Activated naive CD4-positive, alpha-beta T cell treated with Interleukin-2 at 50 U/mL for 16 hours (primary cell): ENCODE data around the gene CEMIP2.

Experiments
- DNase-seq: peaks from one replicate; pipeline ENCODE4 v3.0.0-alpha.2; 2020

The CEMIP2 gene

DNA sequence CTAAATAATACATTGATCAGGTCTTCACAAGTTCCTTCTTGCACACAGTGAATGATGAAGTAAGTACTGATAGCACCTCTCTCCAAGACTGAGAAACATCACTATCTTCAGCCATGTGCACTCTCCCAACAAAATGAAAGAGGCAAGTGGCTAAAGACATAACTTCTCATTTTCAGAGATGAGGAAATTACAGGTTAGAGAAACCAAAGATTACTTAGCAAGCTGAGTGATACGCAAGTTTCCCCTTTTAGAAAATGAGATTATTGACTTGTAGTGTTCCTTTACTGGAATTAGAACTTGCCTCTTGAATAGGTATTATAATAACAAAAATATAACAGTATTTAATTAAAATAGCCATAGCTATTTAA, 21.6 kb downstream of the CEMIP2 start:
- no peak for DNase-seq

DNA sequence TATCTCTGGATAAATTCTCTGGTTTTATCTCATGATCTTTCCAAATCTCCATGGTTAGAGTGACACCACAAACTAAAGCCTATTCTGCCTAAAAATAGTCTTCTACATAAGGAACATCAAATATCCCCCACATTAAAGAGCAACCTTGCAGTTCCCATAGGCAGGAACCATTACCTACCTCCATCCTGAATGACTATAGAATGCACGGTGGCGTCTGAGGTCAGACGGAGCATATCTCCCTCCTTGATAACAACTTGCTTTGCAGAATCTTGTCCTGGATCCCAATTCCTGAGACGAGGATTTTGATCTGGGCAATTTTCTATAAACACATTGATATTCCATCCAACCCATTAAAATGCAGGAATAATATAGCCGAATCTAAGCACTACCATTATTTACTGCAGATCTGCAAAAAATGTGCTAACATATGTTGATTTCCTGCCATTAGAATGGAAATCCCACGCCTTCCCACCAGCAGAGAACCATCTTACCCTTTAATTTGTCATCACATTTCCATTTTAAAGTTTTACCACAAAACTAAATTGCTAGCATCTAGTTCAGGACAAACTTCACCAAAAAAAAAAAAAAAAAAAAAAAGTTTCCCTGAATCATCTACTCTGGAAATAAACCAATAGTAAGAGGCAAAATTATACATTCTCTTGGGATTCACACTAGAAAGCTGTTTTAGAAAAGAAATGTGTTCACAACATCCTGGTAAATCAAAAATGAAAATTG, 22.1 kb downstream of the CEMIP2 start:
- no peak for DNase-seq

DNA sequence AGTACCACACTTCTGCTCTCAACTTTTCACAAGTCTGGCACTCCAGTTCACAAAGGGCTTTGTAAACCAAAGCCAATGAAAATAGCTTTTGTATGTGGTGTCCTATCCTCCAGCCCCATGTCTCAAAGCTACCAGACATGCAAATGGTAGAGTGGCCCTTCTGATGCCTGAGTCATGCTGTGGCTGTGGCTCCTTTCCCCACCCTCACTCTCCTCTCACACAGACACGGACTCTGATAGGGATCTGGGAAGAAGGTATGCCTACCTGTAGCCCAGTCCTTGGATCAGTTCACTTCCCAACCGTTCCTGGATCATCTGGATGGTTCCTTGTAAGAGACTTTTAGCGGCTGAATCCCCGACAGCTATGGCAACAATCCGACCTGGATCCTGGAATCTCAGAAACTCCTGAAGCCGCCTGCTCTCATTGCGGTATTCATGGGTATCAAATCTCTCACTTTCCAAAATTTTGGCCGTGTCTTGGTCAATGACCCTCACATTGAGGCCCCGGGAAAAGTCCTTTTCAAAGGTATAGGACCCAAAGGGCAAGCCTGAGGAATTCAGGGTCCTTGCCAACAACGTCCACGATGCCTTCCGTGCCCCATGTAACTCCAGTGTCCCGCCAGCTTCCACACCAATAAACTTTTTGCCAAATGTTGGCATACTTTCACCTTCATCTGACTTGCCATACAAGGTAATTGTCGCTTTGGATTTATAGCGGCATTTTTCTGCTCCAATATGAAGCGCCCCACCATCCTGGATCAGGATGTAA, 23.4 kb downstream of the CEMIP2 start:
- no peak for DNase-seq

DNA sequence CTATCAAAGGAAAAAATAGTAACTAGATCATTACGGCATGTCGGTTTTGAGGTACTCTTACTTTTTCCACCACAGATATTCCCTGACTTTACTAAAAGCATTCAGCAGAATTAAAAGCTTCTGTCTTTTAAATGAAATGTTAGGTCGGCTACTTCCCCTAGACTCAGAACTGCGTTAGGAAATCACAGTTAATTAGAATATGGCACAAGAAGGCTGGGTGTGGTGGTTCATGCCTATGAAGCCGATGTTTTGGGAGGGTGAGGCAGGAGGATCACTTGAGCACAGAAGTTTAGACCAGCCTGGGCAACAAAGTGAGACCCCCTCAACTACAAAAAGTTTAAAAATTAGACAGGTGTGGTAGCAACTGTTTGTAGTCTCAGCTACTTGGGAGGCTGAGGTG, 24.4 kb downstream of the CEMIP2 start:
- DNase-seq: no peak

DNA sequence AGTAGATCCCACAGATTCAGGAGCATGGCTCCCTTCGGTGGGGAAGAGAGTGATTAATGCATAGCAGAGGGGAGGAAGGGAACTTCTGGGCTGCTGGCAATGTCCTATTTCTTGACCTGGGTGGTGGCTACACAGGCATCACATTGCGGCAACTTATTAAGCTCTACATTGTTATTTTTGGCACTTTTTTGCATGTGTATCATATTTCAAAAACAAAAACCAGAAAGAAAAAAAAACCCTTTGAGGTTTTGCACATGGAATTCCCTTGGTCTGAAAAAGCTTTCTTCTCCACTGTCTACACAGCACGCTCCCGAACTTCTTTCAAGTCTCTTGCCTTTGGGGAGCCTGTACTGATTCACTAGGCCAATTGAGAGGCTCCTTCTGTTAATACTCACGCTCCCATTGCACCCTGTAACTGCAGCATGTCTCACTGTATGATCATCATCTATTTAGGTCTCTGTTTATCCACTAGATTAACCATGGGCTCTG, 25.1 kb downstream of the CEMIP2 start:
- no peak for DNase-seq

DNA sequence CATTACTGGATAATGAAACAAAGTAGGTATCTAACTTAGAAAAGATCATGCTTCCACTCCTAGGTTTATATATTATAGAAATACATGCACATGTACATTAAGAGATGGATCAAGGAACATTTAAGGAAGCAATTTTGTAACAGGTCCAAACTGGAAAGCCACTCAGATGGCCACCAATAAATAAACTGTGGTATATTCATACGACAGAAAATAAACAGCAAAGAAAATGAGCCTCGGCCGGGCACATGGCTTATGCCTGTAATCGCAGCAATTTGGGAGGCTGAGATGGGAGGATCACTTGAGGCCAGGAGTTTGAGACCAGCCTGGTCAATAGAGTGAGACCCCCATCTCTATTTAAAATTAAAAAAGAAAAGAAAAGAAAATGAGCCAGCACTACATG, 25.6 kb downstream of the CEMIP2 start:
- no peak for DNase-seq

DNA sequence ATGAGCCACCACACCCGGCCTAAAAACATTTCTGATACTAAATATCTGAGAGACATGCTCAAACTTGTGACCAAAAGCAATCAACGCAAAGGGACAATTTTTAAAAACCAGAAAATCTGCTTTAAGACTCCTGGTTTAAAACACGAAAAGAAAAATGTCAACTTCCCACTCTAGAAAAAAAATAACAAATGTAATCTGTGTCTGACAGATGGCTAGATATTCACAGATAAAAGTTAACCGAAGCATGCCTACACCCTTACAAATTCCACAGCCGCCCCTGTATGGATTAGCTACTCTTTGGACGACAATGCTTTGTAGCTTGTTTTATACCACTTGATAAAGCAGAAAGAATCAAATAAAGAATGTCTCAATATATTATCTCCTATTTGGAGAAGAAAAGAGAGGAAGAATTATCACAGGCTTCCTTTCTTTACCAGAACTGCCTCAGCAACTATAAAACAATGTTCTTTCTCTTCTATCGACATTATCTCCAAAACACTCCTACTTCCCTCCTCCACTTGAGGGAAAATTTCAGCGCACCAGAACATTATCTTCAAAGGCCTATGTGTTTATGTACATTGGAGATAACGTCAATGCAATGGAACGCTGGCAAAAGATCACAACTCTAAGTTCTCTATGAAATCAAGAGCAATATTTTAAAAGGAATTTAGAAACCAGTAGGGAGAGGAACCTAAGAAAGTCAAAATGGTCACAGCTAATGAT, 26.2 kb downstream of the CEMIP2 start:
- DNase-seq: no peak

DNA sequence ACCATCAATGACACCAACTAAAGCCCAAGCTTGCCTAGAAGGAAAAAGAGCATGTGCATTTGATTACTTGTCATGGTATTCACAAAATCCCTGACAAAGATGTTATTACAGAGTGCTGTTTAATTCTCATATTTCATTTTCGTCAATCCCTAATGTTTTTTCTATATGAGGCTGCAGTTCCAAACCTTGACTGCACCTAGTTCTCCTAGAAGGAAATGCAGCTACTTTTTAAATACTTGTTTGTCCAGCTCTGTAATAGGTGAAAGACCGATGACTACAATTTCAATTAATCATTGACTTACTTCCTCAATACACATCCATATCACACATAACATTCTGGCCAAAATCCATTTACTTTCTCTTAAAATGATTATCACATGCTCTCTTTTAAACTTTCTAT, 28.1 kb downstream of the CEMIP2 start:
- DNase-seq: no peak

DNA sequence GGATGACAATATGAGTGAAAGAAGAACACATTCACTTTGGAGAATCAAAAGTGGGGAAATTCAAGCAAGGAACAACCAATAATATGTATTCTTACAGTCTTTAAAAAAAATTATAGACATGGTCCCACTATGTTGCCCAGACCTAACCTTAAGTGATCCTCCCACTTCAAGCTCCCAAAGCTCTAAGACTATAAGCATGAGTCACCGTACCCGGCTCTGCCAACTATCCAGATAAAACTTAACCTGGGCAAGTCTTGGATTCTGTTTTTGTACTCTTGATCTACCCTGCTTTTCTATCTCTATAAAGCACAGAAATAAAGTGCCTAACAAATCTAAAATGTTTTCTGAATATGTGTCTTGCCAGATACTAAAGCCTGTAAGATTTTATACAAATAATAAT, 30.9 kb downstream of the CEMIP2 start:
- DNase-seq: no peak

DNA sequence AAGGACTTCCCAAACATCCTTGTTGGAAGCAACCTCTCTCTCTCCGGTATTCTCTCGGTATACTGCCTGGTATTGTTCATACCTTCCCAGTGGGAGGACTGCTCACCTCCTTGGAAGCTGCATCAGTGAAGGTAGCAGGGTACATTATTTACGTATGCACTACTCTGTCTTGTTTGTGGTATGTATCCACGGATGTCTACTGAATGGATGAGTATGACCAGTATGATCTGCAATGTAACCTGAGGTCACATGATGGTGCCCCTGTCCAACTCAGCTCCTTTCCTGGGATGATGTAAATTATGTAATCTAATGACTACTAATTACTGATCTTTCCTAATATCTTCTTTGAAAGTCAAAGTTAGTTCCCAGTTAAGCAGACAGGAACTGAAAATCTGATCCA, 32.1 kb downstream of the CEMIP2 start:
- DNase-seq: no peak

DNA sequence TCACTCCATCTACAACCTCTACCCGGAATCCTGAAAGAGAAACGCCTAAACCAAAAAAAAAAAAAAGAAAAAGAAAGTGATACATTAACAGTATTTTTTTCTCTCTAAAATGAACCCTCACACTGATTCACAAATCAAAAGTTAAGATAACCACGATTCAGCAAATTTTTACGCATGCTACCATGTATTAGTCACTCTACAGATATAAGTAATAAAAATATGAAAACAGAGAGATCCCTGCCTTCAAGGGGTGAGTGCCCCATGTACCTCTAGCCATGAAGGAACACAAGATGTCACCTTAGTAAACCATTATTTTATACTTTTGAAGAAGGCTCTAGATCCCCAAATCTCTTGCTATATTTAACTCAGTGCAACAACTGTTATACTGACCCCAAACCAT, 33.4 kb downstream of the CEMIP2 start:
- DNase-seq: no peak

DNA sequence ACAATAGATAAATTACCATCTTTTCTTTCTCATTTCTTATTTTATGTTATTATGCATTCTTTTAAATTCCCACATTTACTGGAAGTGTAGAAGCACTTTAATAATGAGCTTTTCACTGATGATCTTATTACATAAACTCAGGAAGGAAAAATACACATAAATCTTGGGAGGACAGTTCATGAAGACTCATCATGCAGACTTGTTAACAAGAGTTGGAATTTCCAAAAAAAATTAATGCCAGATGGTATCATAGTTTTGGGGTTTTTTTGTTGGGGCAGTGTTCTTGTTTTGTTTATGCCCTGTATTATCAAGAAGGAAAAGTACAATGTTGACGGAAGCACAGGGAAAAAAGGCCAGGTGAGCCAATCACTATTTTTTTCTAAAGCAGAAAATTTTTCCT, 35.1 kb downstream of the CEMIP2 start:
- no peak for DNase-seq

DNA sequence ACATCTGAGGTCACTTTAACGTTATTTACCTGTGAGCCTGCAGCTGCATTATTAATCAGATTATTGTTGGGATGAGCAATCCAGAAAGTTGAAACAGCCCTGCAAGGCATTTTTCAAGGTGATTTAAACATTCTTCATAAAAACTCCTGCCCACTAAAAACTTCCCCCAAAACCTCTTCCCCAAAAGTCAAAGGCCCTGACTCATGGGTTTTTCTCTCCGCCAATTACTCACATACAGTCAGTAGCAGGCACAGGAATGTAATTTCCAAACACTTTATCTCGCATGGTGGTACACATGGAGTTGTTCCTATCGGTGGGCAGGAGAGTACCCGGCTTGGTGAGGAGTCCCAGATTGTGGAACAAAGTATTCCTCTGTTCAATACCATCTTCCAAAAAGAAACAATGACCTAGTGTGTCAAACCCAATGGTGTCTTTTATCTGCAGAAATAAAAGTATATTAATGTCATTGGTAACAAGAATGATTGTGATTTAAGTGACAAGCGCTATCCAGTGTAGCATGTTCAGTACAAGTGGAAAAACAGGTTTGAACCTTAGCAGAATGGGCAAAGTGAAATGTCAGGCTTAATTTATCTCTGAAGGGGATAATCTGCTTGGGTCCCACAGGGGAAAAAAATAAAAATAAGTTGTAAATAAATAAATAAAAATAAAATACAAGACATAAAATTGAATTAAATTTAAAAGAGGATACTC, 38.3 kb downstream of the CEMIP2 start:
- DNase-seq: no peak

DNA sequence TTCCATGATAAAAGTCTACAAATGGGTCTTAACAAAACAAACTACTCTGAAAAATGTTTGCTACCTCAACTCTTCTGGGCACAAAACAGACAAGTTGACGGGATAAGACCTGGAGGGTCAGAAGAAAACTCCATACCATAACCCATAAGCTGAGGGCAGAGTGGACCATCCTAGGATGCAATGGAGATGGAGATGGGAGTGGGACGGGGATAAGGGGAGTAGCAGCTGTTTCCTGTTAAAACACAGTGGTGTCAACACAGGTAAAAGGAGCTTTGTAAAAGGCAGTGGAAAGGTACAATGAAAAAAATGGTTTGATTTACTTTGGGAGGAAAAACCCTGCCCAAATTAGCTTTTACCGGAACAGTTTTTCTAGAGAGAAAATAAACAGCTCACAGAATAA, 41.6 kb downstream of the CEMIP2 start:
- DNase-seq: no peak

DNA sequence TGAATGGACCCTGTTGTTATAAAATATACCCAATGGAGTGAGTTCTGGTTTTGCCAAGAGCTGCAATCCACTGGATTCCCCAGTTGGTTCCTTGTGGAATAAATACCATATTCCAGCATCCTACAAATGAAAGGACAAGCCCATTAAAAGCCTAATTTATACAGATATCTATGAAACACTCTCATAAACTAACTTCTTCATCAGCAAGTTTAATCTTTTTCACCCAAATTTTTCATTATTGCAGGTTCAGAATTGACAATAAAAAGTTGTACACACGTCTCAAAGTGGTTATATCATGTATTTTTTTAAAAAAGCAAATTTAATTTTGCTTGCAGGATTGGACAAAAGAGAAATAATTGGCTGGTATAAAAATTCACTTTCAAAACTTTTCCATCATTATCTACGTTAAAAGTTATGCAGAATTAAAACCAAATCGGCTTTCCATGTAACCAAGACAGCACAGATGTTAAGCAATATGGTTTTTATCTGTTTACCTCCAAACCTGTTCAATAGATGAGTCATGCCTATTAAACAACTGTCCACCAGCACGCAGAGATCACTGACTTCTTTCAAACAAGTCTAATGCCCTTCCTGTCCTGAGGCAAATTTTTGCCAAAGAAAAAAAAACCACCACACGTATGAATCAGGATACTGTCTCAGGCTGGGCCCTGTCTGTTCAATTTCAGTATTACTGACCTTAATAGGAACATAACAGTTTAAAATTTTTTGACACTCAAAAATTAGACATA, 42.5 kb downstream of the CEMIP2 start:
- DNase-seq: no peak

DNA sequence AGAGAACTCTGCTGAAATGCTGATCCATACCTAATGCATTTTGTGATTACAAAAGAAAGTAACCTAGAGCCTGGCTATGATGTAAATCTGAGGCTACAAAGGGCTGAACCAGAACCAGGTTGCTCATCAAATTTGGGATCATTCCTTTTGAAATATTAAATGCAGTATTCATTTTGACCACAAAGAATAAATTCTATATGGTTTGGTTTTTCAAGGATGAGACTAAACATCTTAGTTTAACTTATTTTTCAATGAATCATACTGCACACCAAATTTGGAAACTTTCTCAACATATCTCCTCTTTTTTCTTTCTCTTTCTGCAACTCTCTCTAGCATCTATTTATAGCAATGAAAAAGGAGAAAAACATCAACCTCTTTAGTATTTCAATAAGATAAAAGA, 46.5 kb downstream of the CEMIP2 start:
- no peak for DNase-seq

DNA sequence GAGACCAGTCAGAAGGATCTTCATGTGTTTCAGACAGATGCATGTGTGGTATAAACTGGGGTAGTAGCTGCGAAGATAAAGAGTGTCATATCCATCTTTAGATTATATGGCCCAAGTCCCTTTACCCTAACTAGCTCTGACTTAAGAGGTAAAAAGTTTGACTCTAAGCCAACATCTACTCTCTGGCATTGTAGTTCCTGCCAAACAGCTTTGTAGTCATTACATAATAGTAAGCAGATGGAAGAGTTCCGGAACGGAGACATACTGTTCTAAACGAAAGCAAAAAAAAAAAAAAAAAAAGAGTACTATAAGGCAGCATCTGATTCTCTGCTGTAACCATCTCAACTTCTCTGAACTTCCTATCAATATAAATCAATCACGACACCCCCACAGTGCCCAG, 48.8 kb downstream of the CEMIP2 start:
- no peak for DNase-seq

DNA sequence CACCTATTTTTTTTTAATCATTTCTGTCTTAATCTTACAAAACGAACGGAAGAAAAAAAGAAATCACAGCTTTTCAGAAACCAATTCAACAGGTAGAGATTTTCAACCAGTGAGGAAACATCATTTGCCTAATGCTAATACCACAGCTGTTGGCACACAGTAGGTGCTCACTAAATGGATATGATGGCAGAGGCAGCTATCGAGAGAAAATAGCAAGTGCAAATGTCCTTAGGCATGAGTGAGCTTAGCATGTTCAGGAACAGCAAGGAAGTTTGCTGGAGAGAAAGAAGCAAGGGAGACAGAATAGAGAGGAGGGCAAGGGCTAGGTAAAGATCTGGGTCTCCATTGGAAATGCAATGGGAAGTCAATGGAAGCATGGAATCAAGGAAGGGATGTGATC, 49.2 kb downstream of the CEMIP2 start:
- DNase-seq: no peak

DNA sequence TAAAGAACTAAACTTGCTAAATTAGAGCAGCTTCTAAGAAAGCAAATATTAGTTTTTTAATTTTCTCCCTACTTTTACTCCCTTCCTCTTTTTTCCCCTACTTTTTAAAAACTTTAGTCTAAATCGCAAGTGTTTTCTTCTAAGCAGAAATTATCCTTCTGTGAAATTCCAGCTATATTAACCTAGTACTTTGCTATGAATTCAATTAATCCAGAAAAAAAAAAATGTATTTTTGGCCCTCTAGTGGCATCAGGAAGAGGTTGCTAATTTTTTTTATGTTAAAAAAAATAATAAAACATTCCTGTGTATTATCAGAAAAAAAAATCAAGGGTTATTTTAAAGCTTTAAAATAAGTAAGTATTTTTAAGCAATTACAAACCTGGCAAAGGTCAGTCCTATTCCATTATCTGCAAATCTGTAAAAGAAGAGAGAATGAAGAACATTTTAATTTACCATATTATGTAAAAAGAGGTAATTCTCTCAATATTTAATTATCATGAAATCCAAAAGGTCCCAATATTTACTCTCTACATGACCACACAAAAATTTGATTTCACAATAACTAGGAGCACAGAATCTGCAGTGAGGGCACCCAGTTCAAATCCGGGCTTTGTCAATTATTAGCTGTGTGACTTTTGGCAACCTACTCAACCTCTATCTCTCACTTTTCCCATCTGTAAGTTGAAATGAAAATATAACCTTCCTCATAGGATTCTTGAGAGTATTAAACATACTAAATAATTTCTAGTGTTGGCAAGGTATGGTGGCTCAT, 52.0 kb downstream of the CEMIP2 start:
- DNase-seq: no peak

DNA sequence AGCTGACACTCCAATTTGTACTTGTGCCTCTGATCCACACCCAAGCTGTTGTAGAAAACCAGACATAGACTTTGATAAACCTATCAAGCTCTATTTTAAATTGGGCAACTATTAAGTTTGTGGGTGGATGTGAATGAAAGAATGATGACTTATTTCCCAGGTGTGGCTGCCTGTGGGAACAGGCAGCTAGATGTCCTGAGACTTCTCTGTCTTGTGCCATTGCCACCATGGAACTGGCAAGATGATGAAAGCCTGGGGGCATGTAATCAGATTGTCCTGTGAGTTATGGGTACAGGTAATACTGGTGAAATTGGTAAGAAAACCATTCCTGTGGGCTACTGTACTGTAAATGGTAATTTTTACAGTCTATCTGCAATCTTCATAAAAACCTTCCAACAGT, 57.5 kb downstream of the CEMIP2 start:
- DNase-seq: no peak

DNA sequence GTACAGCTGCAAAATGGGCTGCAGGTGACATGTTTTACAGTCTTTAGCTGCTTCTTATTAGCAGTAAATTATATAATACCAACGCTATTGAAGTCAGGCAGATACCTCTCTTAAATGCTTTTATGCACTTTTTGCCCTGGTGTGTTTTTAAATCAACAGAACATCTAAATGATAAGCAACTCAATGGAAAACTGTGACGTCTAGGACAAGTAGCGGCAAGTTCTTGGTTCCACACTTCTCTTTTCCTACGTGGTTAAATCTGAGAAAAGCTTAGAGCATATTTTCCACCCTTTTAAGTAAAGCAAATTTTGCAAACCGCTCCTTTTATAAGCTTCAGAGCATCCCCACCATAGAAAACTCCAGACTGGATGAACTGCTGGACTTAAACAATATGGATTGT, 58.1 kb downstream of the CEMIP2 start:
- no peak for DNase-seq

DNA sequence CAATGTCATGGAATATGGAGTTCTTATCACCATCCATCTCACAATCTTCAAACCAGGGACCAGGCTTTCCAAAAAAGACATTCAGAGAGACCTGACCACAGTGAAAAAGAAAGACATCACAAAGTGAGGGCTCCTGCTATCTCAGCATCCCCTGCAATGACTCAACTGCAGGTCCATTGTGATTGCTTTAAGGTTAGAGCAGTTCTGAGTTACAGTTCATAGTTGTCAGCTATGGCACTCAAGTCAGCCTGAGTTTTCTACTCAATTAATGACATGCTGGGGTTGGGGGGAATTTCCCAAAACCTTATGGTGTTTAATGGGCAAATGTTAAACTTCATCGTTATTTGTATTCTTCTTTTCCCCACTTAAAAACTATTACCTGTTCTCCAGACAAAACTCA, 58.9 kb downstream of the CEMIP2 start:
- DNase-seq: no peak
